WERI-Rb-1 (cell line): ENCODE results near the gene TRERF1.

Experiments used
- DNase-seq: peaks from one replicate; pipeline ENCODE4 v3.0.0-alpha.2; 2020
- H3K27ac ChIP-seq: fragments of 250-450 bp; sonication (Bioruptor Pico); 2 replicates; pipeline ENCODE4 v1.5.1; 2020; ENCODE audit warnings: mild to moderate bottlenecking, moderate library complexity
- H3K27me3 ChIP-seq: fragments of 250-450 bp; sonication (Bioruptor Pico); 2 replicates; pipeline ENCODE4 v1.5.1; 2021; ENCODE audit warnings: mild to moderate bottlenecking, low read depth, moderate library complexity; ENCODE audit not compliant: insufficient read depth, severe bottlenecking
- H3K36me3 ChIP-seq: fragments of 250-450 bp; sonication (Bioruptor Pico); 2 replicates; pipeline ENCODE4 v1.5.1; 2020; ENCODE audit warnings: mild to moderate bottlenecking, moderate library complexity
- H3K4me3 ChIP-seq: 2 replicates; pipeline ENCODE4 v1.5.1; 2011; ENCODE audit warnings: low read depth, mild to moderate bottlenecking, control low read depth, low read length
- H3K9me3 ChIP-seq: fragments of 250-450 bp; sonication (Bioruptor Pico); 2 replicates; pipeline ENCODE4 v1.5.1; 2021; ENCODE audit warnings: mild to moderate bottlenecking, moderate library complexity; ENCODE audit not compliant: severe bottlenecking
- CTCF ChIP-seq: IDR thresholded peaks from 2 replicates; pipeline ENCODE4 v1.5.1; 2011; ENCODE audit warnings: low read depth, mild to moderate bottlenecking, control low read depth, inconsistent platforms, low read length

Gene TRERF1

DNA sequence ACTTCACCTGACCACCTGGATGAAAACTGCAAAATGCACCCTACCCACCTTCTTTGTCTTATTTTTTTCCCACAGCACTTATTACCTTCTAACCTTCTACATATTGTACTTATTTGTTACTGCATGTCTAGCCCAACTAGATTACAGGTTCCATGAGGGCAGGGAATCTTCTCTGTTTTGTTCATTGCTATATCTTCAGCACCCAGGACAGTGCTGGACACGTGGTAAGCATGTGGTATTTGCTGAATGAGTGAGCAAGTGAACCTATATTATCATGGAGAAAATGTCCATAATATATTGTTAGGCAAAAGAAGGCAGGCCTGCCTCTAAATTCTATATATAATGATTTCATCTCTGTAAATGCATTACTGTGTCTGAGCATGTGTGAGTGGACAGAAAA lies 107.0 kb downstream of the TRERF1 start:
- H3K9me3 ChIP-seq = no peaks in the 10 kb centered on the region
- H3K4me3 ChIP-seq = no peak overlapping the region
- no peak for TF ChIP-seq CTCF
- DNase-seq = no peak
- H3K27me3 ChIP-seq = no peaks in the 10 kb centered on the region
- no peak overlapping the region for H3K27ac ChIP-seq
- no peaks in the 10 kb centered on the region for H3K36me3 ChIP-seq

DNA sequence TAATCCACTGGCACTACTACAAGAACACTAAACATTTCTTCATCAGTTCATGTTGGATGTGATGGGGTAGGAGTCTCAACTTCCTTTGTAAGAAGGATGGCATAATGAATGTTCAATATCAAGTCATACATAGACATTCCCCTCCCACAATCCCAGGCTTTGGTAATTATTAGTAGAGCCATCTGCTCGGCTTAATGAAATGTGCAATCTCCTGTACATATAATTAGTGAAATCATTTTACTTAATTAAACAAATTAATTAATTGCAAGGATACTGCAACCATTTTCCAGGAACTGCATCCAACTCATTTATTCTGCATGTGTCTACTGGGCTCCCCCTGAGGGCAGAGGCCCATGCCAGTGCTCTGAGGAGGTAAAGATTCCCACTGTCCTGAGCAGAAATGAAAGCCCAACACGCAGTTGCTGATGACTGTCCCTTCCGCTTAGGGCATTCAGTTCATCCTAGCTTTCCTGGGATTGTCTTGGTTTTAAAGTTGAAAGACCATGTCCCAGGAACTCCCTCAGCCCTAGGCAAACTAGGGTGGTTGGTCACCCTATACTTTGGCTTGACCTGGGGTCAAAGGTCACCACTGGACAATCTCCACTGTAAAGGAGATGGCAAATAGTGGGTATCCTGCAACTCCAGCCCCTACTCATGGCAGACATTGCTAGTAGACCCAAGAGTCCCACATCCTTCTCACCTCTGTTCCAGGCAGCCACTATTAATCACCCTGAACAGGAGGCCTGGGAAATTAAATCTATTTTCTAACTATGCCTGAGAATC lies 109.8 kb downstream of the TRERF1 start:
- Histone ChIP-seq H3K27me3 (peaks cover 9% of the 10 kb centered on the region), H3K27ac (no peak overlapping the region), H3K36me3 (no peaks in the 10 kb centered on the region), H3K4me3 (no peak overlapping the region), H3K9me3 (no peaks in the 10 kb centered on the region)
- no peak for TF ChIP-seq CTCF
- DNase-seq = no peak

DNA sequence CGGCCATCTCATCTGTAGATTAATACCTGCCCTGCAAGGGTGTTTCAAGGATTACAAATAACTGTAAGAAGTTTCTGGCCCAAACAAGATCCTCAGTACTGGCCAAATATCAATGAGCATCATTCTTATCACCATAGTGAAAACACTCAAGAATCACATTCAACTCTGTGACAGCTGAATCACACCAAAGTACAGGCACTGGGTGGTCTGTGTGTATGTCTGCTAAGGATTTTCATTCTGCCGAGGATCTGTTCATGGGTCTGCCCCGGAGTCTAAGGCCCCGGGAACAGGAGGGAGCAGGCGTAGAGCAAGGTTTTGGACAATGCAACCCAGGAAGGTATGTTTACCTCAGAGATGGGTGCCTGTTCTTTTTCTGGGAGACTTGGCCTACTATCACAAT lies 110.5 kb downstream of the TRERF1 start:
- Histone ChIP-seq H3K27me3 (peaks cover 12% of the 10 kb centered on the region), H3K36me3 (no peaks in the 10 kb centered on the region), H3K4me3 (no peak overlapping the region), H3K9me3 (no peaks in the 10 kb centered on the region), H3K27ac (no peak overlapping the region)
- TF ChIP-seq CTCF = no peak
- DNase-seq = no peak

GRCh38 chr6:42340511-42340910 lies 111.2 kb downstream of the TRERF1 start:
- Histone ChIP-seq H3K4me3 (no peak overlapping the region), H3K27me3 (peaks cover 12% of the 10 kb centered on the region), H3K36me3 (no peaks in the 10 kb centered on the region), H3K27ac (no peak overlapping the region), H3K9me3 (no peaks in the 10 kb centered on the region)
- no peak for TF ChIP-seq CTCF
- no peak for DNase-seq

GRCh38 chr6:42339991-42340401 lies 111.7 kb downstream of the TRERF1 start:
- Histone ChIP-seq H3K9me3 (no peaks in the 10 kb centered on the region), H3K4me3 (no peak overlapping the region), H3K27ac (no peak overlapping the region), H3K27me3 (peaks cover 12% of the 10 kb centered on the region), H3K36me3 (no peaks in the 10 kb centered on the region)
- no peak for DNase-seq
- no peak for TF ChIP-seq CTCF

- TF ChIP-seq CTCF = no peak
- Histone ChIP-seq H3K9me3 (no peaks in the 10 kb centered on the region), H3K4me3 (no peak overlapping the region), H3K36me3 (no peaks in the 10 kb centered on the region), H3K27me3 (peaks cover 12% of the 10 kb centered on the region), H3K27ac (no peak overlapping the region)
- no peak for DNase-seq
Measured at GRCh38 chr6:42338744-42339222, 112.9 kb downstream of the TRERF1 start.
